Measurements from ENCODE around the gene ABLIM1.
A peak's percentile ranks its signal among the peaks of the same experiment; 100 is the strongest.

ABLIM1 gene

GRCh38 chr10:114487815-114488536, 170.1 kb downstream of the ABLIM1 start:
- ATAC-seq (no peak), DNase-seq (no peak)

GRCh38 chr10:114486938-114487814, 170.9 kb downstream of the ABLIM1 start:
- ATAC-seq: peak; percentile 53
- DNase-seq: no peak

GRCh38 chr10:114485696-114486400, 172.2 kb downstream of the ABLIM1 start:
- no peak for ATAC-seq

GRCh38 chr10:114483575-114483974, 174.5 kb downstream of the ABLIM1 start:
- no peak for ATAC-seq

More at GRCh38 chr10:114485696-114486400, 172.2 kb downstream of the ABLIM1 start:
- DNase-seq: no peak

GRCh38 chr10:114482480-114483304, 175.4 kb downstream of the ABLIM1 start:
- ATAC-seq (no peak), DNase-seq (no peak)

More at GRCh38 chr10:114483575-114483974, 174.5 kb downstream of the ABLIM1 start:
- no peak for DNase-seq

- ATAC-seq (no peak), DNase-seq (no peak)
Observed at GRCh38 chr10:114481055-114481454, 177.0 kb downstream of the ABLIM1 start.

- ATAC-seq (no peak), DNase-seq (no peak)
Observed at GRCh38 chr10:114479836-114480235, 178.2 kb downstream of the ABLIM1 start.

GRCh38 chr10:114479307-114479706, 178.8 kb downstream of the ABLIM1 start:
- DNase-seq (no peak), ATAC-seq (no peak)

GRCh38 chr10:114478281-114478680, 179.8 kb downstream of the ABLIM1 start:
- ATAC-seq: no peak
- no peak for DNase-seq

GRCh38 chr10:114477285-114477684, 180.8 kb downstream of the ABLIM1 start:
- DNase-seq: no peak
- no peak for ATAC-seq

- ATAC-seq: no peak
- DNase-seq: no peak
Observed at GRCh38 chr10:114474989-114475388, 183.1 kb downstream of the ABLIM1 start.

GRCh38 chr10:114473776-114474175, 184.3 kb downstream of the ABLIM1 start:
- DNase-seq (no peak), ATAC-seq (no peak)

GRCh38 chr10:114472877-114473253, 185.2 kb downstream of the ABLIM1 start:
- DNase-seq: no peak
- ATAC-seq: no peak

- no peak for ATAC-seq
- no peak for DNase-seq
Observed at GRCh38 chr10:114471906-114472876, 185.9 kb downstream of the ABLIM1 start.

- peak; percentile 88 for ATAC-seq
- peak; percentile 60 for DNase-seq
Observed at GRCh38 chr10:114470956-114471905, 186.8 kb downstream of the ABLIM1 start.

GRCh38 chr10:114470361-114470760, 187.7 kb downstream of the ABLIM1 start:
- ATAC-seq (no peak), DNase-seq (no peak)

GRCh38 chr10:114458955-114459354, 199.1 kb downstream of the ABLIM1 start:
- ATAC-seq (peak; percentile 49), DNase-seq (peak; percentile 55)

GRCh38 chr10:114458216-114458920, 199.7 kb downstream of the ABLIM1 start:
- DNase-seq: no peak
- no peak for ATAC-seq

- no peak for DNase-seq
- no peak for ATAC-seq
Observed at GRCh38 chr10:114453576-114453975, 204.5 kb downstream of the ABLIM1 start.

Data from stimulated activated naive CD8-positive, alpha-beta T cell treated with anti-CD3 and anti-CD28 coated beads, Interleukin-15, Interleukin-2, amounts not matched to agents 100 U/mL and 50 U/mL, for 24 hours (primary cell).